22Rv1 (cell line): Measurements from ENCODE around the gene ALMS1.

Experiments
- CTCF ChIP-seq: fragments of 450-650 bp; IDR thresholded peaks from 2 replicates; pipeline ENCODE4 v1.5.1; 2017; ENCODE audit warnings: mild to moderate bottlenecking
- ZFX ChIP-seq: fragments of 450-650 bp; IDR thresholded peaks from 2 replicates; pipeline ENCODE4 v1.6.1; 2017; ENCODE audit warnings: antibody characterized with exemption, borderline replicate concordance

- no peak for TF ChIP-seq CTCF
- TF ChIP-seq ZFX: no peak
Measured at GRCh38 chr2:73368781-73369180, 16.9 kb upstream of the ALMS1 start.
